Esophagus (tissue), 2 donors: Measurements from ENCODE around the gene FHIP2A. TPM values are rescaled to one million over a fixed set of nuclear protein-coding genes. Genes with fewer than 3 reads are reported as not detected.
"Not testable (repeated sequence)": the region's sequence is repeated elsewhere in the genome, so short reads cannot be mapped to it uniquely, and the experiment has no call there.

Source experiments
- H3K27ac ChIP-seq, 2 donors: one replicate each; pipeline ENCODE4 v1.5.1; 2013; ENCODE audit warnings: low read depth in 2 of 2, mild to moderate bottlenecking in 2 of 2, inconsistent platforms in 1 of 2, low read length in 1 of 2, moderate library complexity in 1 of 2
- H3K27me3 ChIP-seq, 2 donors: one replicate each; pipeline ENCODE4 v1.6.1; 2013; ENCODE audit warnings: low read length in 2 of 2, control low read depth in 1 of 2, mild to moderate bottlenecking in 1 of 2; ENCODE audit not compliant: insufficient read depth in 2 of 2, control insufficient read depth in 1 of 2
- H3K36me3 ChIP-seq, 2 donors: one replicate each; pipeline ENCODE4 v1.6.1; 2013; ENCODE audit warnings: low read length in 1 of 2; ENCODE audit not compliant: control insufficient read depth in 2 of 2, insufficient read depth in 2 of 2
- H3K4me1 ChIP-seq, 2 donors: one replicate each; pipeline ENCODE4 v1.6.1; 2013; ENCODE audit warnings: low read length in 1 of 2; ENCODE audit not compliant: control insufficient read depth in 2 of 2, insufficient read depth in 2 of 2
- H3K4me3 ChIP-seq, 2 donors: one replicate each; pipeline ENCODE4 v1.5.1; 2013; ENCODE audit warnings: low read length in 2 of 2, mild to moderate bottlenecking in 2 of 2, low read depth in 1 of 2, moderate library complexity in 1 of 2
- H3K9me3 ChIP-seq, 2 donors: one replicate each; pipeline ENCODE4 v1.6.1; 2013; ENCODE audit warnings: mild to moderate bottlenecking in 2 of 2, low read depth in 1 of 2, low read length in 1 of 2, moderate library complexity in 1 of 2; ENCODE audit not compliant: control insufficient read depth in 2 of 2, insufficient read depth in 1 of 2
- WGBS, 2 donors: extraction: QIAGEN DNeasy Blood & Tissue Kit; methylation state at CpG; one replicate each; pipeline ENCODE4 v1.1.7; 2013; 5-methylcytosine and 5-hydroxymethylcytosine counted together
- polyA plus RNA-seq, 2 donors: library from polyadenylated mRNA; stranded (reverse); fragments of 200-250 nt; gene quantifications; one replicate each; pipeline ENCODE4 v1.2.3, GENCODE V29; 2013
- donor health status: healthy with polysubstance abuse.
- donor health status: Bipolar disorder and iron deficiency.

The FHIP2A gene
- polyA plus RNA-seq, 2 donors: 3.1 to 3.2 TPM

DNA sequence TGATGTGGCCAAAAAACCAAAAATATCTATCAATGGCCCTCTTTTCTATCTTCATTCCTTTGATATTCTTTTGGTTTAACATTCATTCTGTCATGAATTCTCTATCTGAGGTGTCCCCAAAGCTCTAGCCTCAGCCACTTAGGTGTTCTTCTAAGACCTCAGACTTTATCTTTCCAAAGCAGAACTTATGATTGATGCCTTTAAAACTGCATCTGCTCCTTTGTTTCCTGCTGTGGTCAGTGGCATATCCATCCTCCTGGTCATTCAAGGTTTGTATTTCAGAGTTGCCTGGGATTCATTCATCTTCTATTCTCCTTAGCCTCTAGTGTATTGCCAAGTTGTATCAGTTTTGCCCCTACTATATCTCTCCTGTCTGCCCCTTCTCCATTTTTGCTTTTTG, 30.6 kb downstream of the FHIP2A start:
- Histone ChIP-seq H3K27ac (no peak overlapping the region), H3K4me1 (no peaks in the 10 kb centered on the region), H3K4me3 (no peak overlapping the region), H3K27me3 (no peaks in the 10 kb centered on the region), H3K36me3 (peaks cover 2 to 6% of the 10 kb centered on the region in 2 donors), H3K9me3 (no peaks in the 10 kb centered on the region)

DNA sequence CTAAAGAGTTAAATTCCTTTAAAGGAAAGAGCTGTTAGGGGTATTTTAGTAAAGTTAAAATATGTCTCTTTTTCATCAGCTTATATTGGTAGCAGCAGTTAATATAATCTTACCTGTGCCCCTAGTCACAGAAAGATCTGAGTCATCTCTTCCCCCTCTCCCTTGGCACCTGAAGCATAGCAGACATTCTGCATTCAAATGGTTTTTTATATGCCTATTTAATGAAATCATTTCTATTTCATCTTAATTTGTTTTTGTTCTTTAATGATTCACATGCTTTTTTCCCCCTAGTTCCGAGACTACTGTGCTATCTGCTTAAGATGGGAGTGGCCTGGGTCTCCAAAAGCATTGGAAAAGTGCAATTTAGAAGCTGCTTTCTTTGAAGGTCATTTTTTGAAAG, 33.3 kb downstream of the FHIP2A start:
- WGBS, 2 donors: 89 to 94% methylated on average over 1 of the region's 1 CpG
- H3K27ac ChIP-seq: no peak overlapping the region
- H3K9me3 ChIP-seq: no peaks in the 10 kb centered on the region
- peaks cover 0 to 5% of the 10 kb centered on the region in 2 donors for H3K36me3 ChIP-seq
- H3K4me3 ChIP-seq: no peak overlapping the region
- H3K27me3 ChIP-seq: no peaks in the 10 kb centered on the region
- H3K4me1 ChIP-seq: no peaks in the 10 kb centered on the region

DNA sequence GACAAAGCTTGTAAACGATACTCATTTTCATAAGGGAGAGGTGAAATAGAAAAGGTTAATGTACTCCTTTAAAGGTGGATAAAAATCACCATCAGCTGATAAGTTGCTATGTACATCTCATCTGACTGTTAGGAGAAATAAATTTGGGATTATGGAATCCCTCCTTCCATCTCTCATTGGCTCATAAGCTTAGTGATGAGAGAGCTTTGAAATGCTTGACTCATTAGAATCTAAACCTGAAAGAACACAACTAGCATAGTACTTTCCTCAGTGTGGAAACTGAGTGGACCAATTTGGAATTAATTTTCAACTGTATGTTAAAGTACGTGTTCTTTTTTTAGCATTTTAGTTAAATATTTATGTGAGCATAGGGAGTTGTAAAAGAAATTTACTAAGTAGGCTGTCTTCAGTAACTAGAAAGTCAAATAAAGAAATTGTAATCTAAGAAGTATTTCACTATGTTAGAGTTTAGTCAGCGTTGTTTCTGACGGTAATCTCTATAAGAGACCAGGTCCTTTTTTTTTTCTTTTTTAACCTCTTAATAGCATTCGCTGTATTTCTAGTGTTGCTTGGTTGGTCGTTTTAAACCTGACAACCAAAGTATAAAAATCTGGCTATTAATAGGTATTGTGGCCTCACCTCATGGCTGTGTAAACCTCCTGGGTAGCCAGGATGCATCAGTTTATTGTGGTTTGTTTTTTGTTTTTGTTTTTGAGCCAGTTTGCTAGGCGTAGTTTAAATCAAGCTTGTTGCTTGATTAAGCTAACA, 34.4 kb downstream of the FHIP2A start:
- Histone ChIP-seq H3K27me3 (no peaks in the 10 kb centered on the region), H3K36me3 (peaks cover 0 to 5% of the 10 kb centered on the region in 2 donors), H3K9me3 (no peaks in the 10 kb centered on the region), H3K4me1 (no peaks in the 10 kb centered on the region), H3K27ac (no peak overlapping the region), H3K4me3 (no peak overlapping the region)
- 71 to 75% methylated on average over 7 of the region's 7 CpGs for WGBS, 2 donors

DNA sequence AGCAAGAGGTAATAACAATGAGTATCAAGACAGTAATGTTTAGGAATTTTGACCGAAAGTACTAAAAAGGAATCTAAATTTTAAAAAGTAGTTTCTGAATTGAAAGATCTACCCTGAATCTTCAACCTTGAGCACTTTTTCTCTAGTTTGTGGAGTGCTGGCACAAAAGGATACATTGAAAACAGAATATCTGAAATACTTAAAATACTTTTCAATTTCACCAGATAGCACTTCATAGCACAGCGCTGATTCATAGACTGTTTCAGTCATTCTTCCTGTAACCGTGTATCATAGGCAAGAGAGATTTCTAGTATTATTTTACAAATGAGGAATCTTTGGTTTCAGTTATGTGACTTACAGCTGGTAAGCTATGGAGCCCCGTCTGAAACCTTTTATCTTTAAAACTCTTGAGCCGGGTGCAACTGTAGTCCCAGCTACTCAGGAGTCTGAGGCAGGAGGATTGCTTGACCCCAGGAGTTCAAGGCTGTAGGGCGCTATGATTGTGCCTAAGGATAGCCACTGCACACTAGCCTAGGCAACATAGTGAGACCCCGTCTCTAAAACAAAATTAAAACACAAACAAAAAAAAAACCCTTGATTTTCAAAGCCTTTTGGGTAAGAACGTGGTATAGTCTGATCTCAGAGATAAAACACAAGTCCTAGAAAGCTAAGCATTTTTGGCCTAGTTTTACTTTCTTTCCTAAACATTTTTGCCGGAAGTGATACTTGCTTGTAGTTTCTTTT, 35.1 kb downstream of the FHIP2A start:
- WGBS, 2 donors: 77 to 80% methylated on average over 9 of the region's 9 CpGs
- Histone ChIP-seq H3K9me3 (no peaks in the 10 kb centered on the region), H3K27ac (no peak overlapping the region), H3K27me3 (no peaks in the 10 kb centered on the region), H3K4me1 (no peaks in the 10 kb centered on the region), H3K36me3 (peaks cover 0 to 9% of the 10 kb centered on the region in 2 donors), H3K4me3 (no peak overlapping the region)

DNA sequence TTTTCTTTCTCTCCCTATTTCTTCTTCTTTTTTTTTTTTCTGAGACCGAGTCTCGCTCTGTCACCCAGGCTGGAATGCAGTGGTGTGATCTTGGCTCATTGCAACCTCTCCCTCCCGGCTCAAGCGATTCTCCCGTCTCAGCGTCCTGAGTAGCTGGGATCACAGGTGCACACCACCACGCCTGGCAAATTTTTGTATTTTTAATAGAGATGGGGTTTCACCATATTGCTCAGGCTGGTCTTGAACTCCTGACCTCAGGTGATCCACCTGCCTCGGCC, 35.6 kb downstream of the FHIP2A start:
- H3K27ac ChIP-seq, H3K27me3 ChIP-seq, H3K4me3 ChIP-seq, H3K4me1 ChIP-seq, H3K9me3 ChIP-seq, H3K36me3 ChIP-seq: not testable (repeated sequence)
- 93% methylated on average over 8 of the region's 8 CpGs for WGBS, 2 donors

DNA sequence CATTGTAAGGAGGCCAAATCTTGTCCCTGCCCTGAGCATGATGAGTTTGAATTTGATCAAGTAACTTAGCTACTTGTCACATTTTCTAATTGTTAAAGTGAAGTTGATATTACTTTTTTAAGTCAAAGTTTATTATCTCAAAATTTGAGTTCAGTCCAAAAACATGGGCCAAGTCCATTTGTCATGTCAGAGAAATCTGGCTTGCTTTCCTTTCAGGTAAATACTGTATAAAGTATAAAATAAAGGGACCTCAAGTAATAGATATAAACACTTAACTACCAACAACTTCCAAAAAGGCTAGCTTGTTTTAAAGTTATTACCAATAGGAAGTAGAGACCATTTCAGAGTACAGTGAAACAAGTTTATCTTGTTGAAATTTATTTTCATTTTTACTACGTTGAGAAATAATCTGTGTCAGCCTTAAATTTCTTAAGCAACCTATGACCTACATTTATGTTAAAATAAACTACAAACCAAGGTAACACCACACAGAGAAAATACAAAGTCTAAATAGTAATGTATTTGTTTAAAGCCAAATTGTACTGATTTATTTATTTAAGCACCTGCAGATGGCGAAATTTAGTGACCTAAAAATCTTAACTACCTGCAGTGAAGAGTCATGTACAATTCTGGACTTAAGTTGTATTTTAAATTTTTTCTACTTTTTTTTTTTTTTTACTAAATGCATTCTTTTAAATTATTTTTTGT, 36.5 kb downstream of the FHIP2A start:
- Histone ChIP-seq H3K27me3 (no peaks in the 10 kb centered on the region), H3K27ac (no peak overlapping the region), H3K9me3 (no peaks in the 10 kb centered on the region), H3K4me1 (no peaks in the 10 kb centered on the region), H3K36me3 (peaks cover 0 to 9% of the 10 kb centered on the region in 2 donors), H3K4me3 (no peak overlapping the region)
- WGBS, 2 donors: 51 to 62% methylated on average over 2 of the region's 2 CpGs

DNA sequence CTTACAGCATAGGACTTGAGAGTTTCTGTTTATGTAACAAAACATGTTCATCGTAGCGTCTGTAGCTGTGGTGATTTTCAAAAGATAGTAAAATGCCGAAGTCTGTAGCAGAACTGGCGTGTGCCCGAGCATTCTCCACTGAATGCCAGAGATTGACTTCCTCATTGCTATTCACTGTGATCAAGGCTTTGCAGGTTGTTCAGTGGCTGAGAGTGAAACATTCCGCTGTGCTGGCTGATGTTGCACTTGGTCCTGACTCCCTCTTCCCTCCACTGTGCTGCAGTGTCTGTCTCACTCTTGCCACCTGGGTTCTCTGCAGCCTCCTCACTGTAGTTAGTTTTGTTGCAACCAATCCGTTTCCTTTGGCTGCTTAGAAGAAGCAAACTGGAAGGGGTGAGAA, 37.6 kb downstream of the FHIP2A start:
- no peaks in the 10 kb centered on the region for H3K9me3 ChIP-seq
- no peak overlapping the region for H3K27ac ChIP-seq
- 85 to 90% methylated on average over 7 of the region's 7 CpGs for WGBS, 2 donors
- H3K36me3 ChIP-seq: peaks cover 0 to 9% of the 10 kb centered on the region in 2 donors
- H3K27me3 ChIP-seq: no peaks in the 10 kb centered on the region
- H3K4me3 ChIP-seq: no peak overlapping the region
- H3K4me1 ChIP-seq: no peaks in the 10 kb centered on the region

DNA sequence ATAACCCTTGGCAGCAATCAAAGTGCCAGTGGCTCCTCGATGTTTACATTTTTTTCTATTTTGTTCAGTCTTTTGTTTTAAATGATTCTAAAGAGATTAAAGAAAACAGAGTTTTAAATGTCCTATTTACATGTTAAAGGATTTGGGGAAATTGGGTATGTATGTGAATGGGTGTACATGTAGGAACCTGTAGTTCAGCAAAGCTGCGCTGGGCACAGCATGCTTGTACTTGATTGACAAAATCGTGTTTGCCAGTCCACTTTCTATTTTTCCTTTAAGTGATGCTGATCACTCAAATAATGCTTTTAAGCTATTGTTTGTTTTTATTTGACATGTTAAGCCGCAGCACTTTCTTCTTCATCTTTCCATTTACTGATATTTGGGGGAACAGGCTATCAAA, 40.9 kb downstream of the FHIP2A start:
- Histone ChIP-seq H3K4me3 (no peak overlapping the region), H3K36me3 (peaks cover 0 to 7% of the 10 kb centered on the region in 2 donors), H3K27ac (no peak overlapping the region), H3K9me3 (no peaks in the 10 kb centered on the region), H3K27me3 (no peaks in the 10 kb centered on the region), H3K4me1 (no peaks in the 10 kb centered on the region)
- WGBS, 2 donors: 54 to 70% methylated on average over 4 of the region's 4 CpGs

DNA sequence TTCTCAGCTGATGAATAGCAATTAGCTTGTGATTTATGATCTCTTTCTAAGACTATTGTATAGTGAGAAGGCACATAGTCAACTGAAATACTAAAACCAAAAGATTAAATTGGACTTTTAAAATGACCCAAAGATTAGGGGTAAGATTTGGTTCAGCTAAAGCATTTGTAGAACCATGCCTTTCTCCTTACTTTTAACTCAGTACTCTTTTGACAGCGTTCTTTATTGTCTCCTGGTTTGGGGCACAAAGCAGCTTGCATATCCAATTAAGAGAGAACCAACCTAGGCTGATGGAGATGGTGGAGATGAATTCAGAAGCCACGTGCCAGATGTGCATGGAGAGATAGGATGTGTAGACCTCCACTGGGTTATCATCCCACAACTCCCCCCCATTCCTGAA, 45.8 kb downstream of the FHIP2A start:
- H3K9me3 ChIP-seq: no peaks in the 10 kb centered on the region
- H3K4me1 ChIP-seq: no peaks in the 10 kb centered on the region
- H3K27me3 ChIP-seq: no peaks in the 10 kb centered on the region
- no peak overlapping the region for H3K27ac ChIP-seq
- H3K36me3 ChIP-seq: no peaks in the 10 kb centered on the region
- 93 to 98% methylated on average over 2 of the region's 2 CpGs for WGBS, 2 donors
- no peak overlapping the region for H3K4me3 ChIP-seq
